ENCODE measurements around the gene RTP2. TPM values are rescaled to one million over a fixed set of nuclear protein-coding genes. Genes with fewer than 3 reads are reported as not detected.

RTP2 gene
- total RNA-seq, 1 donor from 2014 or later = not detected

- intact Hi-C loops (cut with micrococcal nuclease) = loop anchor here (1.0 to 5.0 kb wide), 11 partner anchors 697 to 1583 kb away; no protein-coding TSS in a partner anchor
These were observed 37.4 kb upstream of the RTP2 start for GRCh38 chr3:187739561-187740332.

GRCh38 chr3:187739094-187739560, 36.8 kb upstream of the RTP2 start:
- intact Hi-C loops (cut with micrococcal nuclease) = loop anchor here (1.0 to 5.0 kb wide), 8 partner anchors 697 to 1533 kb away; no protein-coding TSS in a partner anchor

- intact Hi-C loops (cut with micrococcal nuclease) = loop anchor here (1.0 to 5.0 kb wide), 11 partner anchors 24 to 1534 kb away; no protein-coding TSS in a partner anchor
These were observed 36.2 kb upstream of the RTP2 start for GRCh38 chr3:187738331-187739093.

GRCh38 chr3:187738071-187738330, 35.6 kb upstream of the RTP2 start:
- intact Hi-C loops (cut with micrococcal nuclease) = loop anchor here (1.0 to 5.0 kb wide), 6 partner anchors 24 to 1534 kb away; no protein-coding TSS in a partner anchor

- intact Hi-C loops (cut with micrococcal nuclease) = loop anchor here (1.0 to 5.0 kb wide), 6 partner anchors 23 to 1535 kb away; no protein-coding TSS in a partner anchor
These were observed 35.2 kb upstream of the RTP2 start for GRCh38 chr3:187737368-187738070.

- intact Hi-C loops (cut with micrococcal nuclease) = loop anchor here (5.0 kb wide), 1 partner anchor 1535 kb away; no protein-coding TSS in a partner anchor
These were observed 34.6 kb upstream of the RTP2 start for GRCh38 chr3:187737006-187737367.

DNA sequence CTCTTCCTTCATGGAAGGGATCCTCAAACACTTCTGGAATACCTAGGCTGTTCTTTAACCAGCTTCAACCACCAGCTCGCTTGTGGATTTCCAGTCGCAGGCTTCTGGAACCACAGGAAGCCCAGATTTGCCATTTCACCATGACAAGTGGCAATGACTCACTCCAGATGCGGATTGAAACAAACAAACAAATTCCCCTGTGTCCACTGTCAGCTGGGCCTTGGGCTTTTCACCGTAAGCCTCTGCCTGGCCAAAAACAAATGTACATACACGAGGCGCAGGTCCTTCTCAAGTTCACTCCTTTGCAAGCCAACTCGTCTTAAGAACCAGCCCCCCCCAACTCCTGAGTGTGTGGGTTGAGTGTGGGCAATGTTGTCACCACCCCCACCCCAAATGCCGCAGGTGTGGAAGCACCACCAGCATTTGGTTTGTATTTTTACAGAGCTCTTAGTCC, 34.1 kb upstream of the RTP2 start:
- intact Hi-C loops (cut with micrococcal nuclease) = loop anchor here (5.0 kb wide), 1 partner anchor 1536 kb away; no protein-coding TSS in a partner anchor

DNA sequence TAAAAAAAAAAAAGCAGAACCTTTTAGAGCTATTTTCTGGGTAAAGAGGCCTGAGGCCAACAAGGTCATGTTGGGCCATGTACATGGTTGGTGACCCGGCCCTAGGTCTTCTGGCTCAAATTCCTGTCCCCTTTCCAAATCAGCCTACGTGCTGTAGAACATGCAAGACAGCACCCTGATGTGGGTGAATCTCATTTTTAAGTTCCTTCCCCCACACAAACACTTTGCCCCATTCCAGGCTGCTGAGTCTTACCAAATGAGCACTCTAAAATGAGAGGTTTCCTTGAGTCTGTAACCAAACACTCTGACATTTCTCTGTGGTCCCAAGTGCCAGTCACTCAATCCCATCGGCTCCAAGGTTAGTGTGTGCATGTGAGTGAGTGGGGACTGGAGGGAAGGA, 33.5 kb upstream of the RTP2 start:
- intact Hi-C loops (cut with micrococcal nuclease) = loop anchor here (5.0 kb wide), 1 partner anchor 1536 kb away; no protein-coding TSS in a partner anchor

DNA sequence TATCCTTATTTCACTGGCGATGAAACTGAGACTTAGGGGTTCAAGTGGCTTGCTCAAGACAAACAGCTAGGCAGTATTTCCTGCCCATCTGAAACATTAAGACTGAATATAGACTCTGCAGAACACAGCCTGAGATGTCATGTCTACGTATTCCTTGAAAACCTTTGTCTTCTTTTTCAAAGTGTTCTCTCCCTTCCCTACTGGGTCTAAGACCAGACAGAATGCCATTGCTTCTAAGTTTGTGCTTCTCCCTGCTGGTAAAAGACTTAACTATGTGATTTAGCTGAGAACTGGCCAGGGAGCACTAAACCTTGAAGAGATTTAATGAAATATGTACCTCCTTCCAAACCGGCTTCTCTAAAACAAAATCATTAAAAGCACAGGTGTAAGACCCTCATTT, 33.0 kb upstream of the RTP2 start:
- intact Hi-C loops (cut with micrococcal nuclease) = loop anchor here (5.0 kb wide), 1 partner anchor 1537 kb away; no protein-coding TSS in a partner anchor

- intact Hi-C loops (cut with micrococcal nuclease) = loop anchor here (5.0 kb wide), 1 partner anchor 1537 kb away; no protein-coding TSS in a partner anchor
These were observed 32.5 kb upstream of the RTP2 start for GRCh38 chr3:187734841-187735240.

DNA sequence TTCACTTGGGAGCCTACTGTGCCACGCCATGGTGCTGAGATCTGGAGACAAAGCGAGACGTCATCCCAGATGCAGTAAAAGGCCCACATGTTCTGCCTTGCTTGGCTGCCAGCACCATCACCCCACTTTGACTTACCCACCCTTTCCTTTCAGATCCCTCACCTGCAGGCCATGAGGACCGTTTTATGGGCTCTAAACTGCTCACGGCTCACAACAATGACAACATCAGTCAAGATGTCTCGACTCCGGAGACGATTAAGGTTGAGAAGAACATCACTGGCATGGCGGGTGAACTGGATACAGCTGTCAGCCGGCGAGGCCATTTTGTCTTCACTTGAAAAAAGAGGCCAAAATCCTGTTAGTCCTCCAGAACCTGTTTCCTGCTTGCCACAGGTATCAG, 31.0 kb upstream of the RTP2 start:
- intact Hi-C loops (cut with micrococcal nuclease) = no loop called here

DNA sequence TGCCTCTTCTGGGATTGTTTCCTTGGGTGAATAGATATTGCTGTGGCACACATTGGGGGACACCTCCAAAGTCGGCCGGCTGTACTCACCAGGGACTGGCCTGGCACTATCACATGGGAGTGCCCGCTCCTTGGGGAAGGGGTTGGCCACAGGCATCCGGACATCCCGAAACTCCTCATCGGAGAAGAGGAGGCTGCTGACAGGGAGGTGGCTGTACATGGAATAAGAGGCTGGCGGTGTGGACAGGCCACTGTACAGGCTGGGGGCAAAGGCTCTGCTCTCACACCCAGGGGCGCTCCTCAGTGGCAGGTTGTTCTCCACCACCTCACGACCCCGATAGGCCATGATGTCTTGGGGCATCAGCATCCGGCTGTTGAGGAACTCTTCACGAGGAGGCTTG, 27.2 kb upstream of the RTP2 start:
- intact Hi-C loops (cut with micrococcal nuclease) = no loop called here

- intact Hi-C loops (cut with micrococcal nuclease) = no loop called here
These were observed 26.7 kb upstream of the RTP2 start for GRCh38 chr3:187728940-187729583.

- intact Hi-C loops (cut with micrococcal nuclease) = no loop called here
These were observed 25.9 kb upstream of the RTP2 start for GRCh38 chr3:187728248-187728647.

GRCh38 chr3:187726564-187726963, 24.2 kb upstream of the RTP2 start:
- intact Hi-C loops (cut with micrococcal nuclease) = no loop called here

DNA sequence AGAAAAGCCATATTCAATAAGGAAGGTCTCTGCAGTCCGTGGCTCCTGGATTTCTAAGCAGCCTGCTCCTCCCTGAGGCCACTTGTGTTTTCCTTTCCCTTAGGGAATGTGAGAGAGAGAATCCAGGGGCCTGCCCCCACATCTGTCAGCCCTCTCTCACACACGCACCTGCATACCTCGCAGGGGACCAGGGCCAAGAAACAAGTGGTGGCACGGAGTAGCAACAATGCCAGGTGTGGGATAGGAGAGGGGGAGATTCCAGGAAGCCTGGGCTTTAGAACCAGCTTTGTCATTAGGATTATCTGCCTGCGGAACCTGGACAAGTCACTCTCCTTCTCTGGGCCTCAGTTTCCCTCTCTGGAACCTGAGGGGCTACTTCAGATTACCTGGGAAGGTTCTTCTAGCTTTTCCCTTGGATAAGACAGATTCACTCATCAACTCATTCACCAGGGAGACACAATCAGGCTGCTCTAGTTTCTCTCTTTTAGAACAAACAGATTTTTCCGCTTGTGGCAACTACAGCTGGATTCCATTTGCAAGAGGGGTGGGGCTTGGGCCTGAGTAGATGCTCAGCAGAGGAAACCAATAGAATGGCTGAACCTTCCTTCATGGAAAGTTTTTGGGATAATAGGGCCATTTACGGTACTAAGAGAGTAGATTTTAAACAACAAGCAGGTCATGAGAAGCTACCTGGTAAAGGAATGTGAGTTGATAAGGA, 23.5 kb upstream of the RTP2 start:
- intact Hi-C loops (cut with micrococcal nuclease) = no loop called here

DNA sequence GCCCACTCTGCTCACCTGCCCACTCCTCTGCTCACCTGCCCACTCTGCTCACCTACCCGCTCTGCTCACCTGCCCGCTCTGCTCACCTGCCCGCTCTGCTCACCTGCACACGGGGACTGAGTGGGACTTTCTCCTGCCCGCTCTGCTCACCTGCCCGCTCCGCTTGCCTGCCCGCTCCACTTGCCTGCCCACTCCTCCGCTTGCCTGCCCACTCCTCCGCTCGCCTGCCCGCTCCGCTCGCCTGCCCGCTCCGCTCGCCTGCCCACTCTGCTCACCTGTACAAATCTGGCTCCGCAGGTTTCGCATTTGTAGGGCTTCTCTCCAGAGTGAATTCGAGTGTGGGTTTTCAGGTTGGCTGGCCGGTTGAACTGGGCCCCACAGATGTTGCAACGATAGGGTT, 22.9 kb upstream of the RTP2 start:
- intact Hi-C loops (cut with micrococcal nuclease) = no loop called here

DNA sequence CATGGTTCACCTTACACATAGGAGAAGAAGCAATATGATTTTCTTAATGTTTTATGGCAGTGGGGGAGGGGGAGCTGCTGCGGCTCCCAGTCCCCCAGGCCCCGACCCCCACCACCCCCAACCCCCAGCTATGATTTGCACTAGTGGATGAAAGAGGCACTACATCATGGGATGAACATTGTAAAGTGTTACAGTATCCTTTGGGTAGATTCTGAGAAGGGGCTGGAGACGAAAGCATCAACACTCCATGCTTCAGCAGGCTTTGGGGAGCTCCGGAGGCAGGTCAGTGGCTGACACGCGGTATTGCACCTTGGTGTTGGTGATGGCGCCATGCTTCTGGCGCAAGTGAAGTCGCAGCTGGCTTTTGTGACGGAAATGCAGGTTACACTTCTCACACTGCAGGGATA, 19.9 kb upstream of the RTP2 start:
- intact Hi-C loops (cut with micrococcal nuclease) = no loop called here

DNA sequence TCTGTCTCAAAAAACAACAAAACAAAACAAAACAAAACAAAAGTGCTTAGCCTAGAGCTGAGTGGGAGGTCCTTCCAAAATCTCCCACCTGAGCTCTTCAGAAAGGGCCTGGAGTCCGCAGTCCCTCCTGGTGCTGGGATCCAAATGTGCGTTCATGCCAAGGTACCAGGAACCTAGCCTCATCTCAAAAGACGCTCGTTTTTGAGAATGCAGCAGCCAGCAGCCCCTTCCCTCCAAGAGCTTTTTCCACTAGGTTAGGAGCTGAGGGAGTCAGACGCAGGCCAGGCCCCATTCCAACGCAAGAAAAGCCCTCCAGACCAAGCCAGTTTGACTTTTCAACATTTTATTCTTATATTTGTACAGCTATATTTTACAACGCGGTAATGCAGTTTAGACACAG, 18.7 kb upstream of the RTP2 start:
- intact Hi-C loops (cut with micrococcal nuclease) = no loop called here

- intact Hi-C loops (cut with micrococcal nuclease) = no loop called here
These were observed 17.9 kb upstream of the RTP2 start for GRCh38 chr3:187720337-187720670.
